ENCODE results near the gene MAP7D1. TPM values are rescaled to one million over a fixed set of nuclear protein-coding genes. Genes with fewer than 3 reads are reported as not detected.
"Not testable (repeated sequence)": the region's sequence is repeated elsewhere in the genome, so short reads cannot be mapped to it uniquely, and the experiment has no call there.

MAP7D1 gene
- polyA plus RNA-seq, 3 donors = 19.9 to 215 (median 92.7) TPM

DNA sequence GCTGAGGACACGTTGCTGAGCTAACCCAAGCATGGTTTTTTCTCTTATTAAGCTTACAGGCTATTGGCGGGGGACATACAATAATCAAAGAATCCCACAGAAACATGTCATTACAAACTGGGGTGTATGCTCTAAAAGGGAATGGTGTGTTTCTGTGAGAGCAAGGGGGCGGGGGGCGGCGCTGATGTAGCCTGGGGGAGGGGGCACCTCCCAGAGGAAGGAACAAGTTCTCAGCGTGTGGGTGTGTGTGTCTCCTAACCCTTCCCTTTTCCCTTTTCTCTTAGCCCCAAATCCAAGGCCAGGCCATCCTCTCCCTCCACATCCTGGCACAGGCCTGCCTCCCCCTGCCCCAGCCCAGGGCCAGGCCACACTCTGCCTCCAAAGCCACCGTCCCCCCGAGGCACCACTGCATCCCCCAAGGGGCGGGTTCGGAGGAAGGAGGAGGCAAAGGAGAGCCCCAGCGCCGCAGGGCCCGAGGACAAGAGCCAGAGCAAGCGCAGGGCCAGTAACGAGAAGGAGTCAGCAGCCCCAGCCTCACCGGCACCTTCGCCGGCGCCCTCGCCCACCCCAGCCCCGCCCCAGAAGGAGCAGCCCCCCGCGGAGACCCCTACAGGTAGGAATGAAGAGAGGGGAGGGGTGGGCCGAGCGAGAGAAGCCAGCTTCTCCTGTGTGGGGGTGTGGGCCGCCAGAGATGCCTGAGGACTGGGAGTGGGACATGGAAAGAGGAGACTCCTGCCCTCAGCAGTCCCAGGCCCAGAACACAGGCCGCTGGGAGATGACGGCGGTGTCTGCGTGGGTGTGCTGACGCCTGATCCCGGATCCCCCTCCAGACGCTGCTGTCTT lies 21.9 kb downstream of the MAP7D1 start:
- H3K27ac ChIP-seq (ENCODE audit: low read depth, low read length) = no peak overlapping the region
- WGBS, 3 donors = 86 to 90% (median 89%) methylated on average over 32 to 33 of the region's 33 CpGs

DNA sequence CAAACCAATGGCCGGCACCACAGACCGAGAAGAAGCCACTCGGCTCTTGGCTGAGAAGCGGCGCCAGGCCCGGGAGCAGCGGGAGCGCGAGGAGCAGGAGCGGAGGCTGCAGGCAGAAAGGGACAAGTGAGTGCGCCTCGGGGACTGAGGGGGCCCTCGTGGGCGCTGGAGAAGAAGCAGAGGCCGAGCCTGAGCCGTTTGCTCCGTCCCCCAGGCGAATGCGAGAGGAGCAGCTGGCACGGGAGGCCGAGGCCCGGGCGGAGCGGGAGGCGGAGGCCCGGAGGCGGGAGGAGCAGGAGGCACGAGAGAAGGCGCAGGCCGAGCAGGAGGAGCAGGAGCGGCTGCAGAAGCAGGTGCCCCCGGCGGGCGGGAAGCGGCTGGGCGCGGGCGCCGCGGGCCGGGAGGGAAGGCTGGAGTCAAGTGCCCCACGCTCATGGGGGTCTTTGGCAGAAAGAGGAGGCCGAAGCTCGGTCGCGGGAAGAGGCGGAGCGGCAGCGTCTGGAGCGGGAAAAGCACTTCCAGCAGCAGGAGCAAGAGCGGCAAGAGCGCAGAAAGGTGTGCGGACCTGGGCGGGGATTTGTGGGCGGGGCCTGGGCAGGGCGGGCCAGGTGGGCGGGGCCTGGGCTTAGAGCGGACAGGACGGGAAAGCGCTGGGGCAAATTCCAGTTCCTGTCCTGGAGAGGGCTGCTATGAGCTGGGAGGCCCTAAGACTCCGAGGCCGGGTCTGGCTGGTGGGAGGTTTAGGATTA lies 22.7 kb downstream of the MAP7D1 start:
- 44 to 89% (median 79%) methylated on average over 61 to 62 of the region's 62 CpGs for WGBS, 3 donors
- H3K27ac ChIP-seq (ENCODE audit: low read depth, low read length) = no peak overlapping the region

DNA sequence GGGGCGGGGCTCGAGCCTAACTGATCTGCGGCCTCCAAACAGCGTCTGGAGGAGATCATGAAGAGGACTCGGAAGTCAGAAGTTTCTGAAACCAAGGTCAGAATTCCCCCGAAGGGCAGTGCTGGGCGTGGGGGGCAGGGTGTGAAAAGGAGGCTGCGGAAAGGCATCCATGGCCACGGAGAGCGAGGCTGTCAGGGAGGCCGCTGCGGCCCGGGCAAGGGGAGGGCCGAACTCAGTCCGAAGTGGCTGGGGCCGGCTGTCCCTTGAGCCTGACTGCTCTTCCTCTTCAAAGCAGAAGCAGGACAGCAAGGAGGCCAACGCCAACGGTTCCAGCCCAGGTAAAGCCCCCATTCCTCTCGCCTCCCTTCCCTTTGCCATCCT lies 23.2 kb downstream of the MAP7D1 start:
- 85 to 92% (median 91%) methylated on average over 19 of the region's 19 CpGs for WGBS, 3 donors

DNA sequence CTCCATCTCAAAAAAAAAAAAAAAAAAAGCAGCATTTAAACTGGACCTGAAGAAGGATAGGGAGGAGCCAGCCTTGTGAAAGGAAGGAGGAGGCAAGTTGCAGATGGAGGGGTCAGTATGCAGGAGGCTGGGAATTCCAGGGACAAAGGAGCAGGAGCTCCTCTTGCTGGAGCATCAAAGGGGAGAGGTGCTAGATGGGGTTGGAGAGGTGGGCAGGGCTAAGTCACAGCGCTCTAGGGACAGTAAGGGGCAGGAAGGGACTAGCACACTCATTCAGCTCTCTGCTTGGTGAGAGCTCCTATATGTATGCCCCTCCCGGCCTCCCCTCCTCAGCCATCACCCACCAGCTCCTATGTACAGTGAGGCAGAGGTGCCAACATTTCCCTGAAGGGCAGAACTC lies 26.8 kb downstream of the MAP7D1 start:
- H3K27ac ChIP-seq (ENCODE audit: low read depth, low read length) = no peak overlapping the region
- 72 to 84% (median 78%) methylated on average over 2 of the region's 2 CpGs for WGBS, 3 donors

More for the DNA sequence above, 23.2 kb downstream of the MAP7D1 start:
- H3K27ac ChIP-seq (ENCODE audit: low read depth, low read length) = no peak overlapping the region

DNA sequence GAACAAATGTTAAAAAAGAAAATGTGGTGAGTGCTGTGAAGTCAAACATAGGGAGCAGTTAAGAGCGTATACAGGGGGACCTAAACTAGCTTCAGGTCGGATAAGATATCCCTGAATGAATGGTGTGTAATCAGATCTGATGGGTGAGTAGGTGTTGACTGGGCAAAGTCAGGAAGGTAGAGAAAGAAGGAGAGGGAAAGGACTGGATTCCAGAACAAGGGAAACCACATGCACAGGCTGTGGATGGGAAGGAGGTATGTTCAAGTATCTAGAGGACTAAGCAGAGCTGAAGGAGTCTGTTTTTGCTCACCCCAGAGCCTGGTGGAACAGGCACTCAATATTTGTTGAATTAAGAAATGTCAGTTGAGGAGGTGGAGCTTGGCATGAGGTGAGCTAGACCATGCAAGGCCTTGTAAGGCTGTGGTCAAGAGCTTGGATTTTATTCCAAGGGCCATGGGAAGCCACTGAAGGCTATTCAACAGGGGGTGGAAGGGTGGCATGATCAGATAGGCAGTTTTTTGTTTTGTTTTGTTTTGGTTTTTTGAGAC lies 27.4 kb downstream of the MAP7D1 start:
- WGBS, 3 donors = 78 to 86% (median 80%) methylated on average over 2 of the region's 2 CpGs
- H3K27ac ChIP-seq (ENCODE audit: low read depth, low read length) = no peak overlapping the region

DNA sequence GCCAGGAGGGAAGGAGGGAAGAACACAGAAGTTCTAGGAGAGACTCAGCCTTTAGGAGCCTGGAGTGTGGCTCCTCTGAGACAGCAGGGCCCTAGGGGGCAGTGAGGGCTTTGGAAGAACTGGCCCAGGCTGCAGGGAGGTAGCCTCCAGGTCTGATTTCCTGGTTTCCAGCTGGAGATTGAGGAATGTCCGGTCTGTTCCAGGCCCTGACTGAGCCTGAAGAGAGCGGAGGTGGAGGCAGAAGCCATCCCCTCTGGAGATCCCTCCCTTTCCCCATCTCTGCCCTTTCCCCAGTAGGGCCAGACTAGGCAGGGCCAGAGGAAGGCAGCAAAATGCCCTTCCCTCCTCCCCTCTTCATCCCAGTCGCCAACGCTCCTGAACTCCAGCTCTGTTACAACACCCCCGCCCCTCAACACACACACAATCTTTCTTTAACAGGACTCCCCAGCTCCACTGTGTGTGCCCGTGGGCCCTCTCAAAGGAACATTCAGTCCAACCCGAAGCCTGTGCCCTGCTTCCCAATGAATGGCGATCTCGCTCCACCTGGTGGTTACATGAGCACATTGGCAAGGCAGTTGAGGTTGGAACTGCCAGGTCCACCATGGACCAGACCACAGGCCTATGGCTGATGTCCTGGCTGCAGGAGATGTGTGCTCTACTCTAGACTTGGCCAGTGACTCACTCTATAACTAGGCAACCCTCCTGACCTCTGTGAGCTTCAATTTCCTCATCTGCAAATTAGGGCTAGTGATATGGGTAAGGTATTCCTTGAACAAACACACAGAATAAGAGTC lies 32.0 kb downstream of the MAP7D1 start:
- 2 to 8% (median 7%) methylated on average over 9 of the region's 9 CpGs for WGBS, 3 donors
- H3K27ac ChIP-seq (ENCODE audit: low read depth, low read length) = no peak overlapping the region

DNA sequence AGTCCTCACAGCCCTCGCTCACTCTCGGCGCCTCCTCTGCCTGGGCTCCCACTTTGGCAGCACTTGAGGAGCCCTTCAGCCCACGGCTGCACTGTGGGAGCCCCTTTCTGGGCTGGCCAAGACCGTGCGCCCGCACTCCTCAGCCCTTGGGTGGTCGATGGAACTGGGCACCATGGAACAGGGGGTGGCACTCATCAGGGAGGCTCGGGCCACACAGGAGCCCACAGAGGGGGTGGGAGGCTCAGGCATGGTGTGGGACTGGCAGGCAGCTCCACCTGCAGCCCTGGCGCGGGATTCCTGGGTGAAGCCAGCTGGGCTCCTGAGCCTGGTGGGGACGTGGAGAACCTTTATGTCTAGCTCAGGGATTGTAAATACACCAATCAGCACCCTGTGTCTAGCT lies 40.8 kb downstream of the MAP7D1 start:
- not testable (repeated sequence) for H3K27ac ChIP-seq (ENCODE audit: low read depth, low read length)
- WGBS, 3 donors = 87 to 95% (median 91%) methylated on average over 11 to 12 of the region's 12 CpGs

DNA sequence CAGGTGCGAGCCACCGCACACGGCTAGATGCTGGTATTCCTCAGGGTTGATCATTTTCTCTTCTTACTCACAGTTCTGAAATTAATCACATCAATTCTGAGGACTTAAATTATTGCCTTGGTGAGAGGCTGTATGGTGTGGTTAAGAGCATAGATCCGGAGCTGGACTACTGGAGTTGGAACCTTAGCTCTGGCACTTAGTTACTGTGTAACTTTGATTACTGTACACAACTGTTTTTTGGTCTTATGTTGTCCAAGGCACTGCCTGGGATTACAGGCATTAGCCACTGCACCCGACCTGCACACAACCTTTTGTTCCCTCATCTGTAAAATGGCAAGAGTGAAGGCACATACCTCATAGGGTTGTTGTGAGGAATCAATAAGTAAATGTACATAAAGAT lies 42.7 kb downstream of the MAP7D1 start:
- WGBS, 3 donors = 79 to 95% (median 92%) methylated on average over 5 of the region's 5 CpGs
- no peak overlapping the region for H3K27ac ChIP-seq (ENCODE audit: low read depth, low read length)

DNA sequence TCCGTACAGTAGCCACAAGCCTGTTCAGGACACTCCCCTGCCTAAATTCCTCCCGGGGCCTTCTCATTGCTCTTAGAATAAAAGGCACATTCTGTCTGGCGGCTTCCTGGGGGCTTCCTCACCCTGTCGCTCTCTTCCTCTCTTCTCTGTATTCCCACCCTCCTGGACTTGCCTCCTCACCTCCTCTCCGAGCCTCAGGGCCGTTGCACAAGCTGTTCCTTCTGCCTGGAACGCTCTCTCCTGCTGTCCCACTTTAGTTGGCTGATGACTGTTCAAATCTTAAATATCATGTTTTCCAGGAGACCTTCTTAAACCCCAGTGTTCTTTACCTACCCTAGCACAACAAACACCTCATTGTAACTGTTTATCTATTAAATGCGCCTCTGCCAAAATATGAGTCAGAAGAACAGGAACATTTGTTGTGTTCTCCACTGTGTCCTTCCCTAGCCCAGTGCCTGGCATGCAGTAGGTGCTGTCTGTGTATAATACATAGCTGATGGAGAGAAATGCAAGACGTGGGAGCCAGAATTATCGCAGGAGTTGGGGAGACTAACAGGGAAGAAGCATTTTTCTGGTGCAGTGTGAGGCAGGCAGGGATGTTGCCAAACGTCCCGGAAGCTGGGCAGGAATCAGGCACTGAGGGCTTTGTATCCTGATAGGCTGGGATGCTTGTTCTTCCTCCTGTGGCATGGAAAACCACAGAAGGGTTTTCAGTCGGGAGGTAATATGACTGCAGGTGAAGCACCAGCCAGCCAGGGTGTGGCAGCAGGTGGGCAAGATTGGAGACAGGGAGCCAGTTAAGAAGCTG lies 44.2 kb downstream of the MAP7D1 start:
- H3K27ac ChIP-seq (ENCODE audit: low read depth, low read length) = no peak overlapping the region
- 46 to 59% (median 58%) methylated on average over 13 of the region's 13 CpGs for WGBS, 3 donors

DNA sequence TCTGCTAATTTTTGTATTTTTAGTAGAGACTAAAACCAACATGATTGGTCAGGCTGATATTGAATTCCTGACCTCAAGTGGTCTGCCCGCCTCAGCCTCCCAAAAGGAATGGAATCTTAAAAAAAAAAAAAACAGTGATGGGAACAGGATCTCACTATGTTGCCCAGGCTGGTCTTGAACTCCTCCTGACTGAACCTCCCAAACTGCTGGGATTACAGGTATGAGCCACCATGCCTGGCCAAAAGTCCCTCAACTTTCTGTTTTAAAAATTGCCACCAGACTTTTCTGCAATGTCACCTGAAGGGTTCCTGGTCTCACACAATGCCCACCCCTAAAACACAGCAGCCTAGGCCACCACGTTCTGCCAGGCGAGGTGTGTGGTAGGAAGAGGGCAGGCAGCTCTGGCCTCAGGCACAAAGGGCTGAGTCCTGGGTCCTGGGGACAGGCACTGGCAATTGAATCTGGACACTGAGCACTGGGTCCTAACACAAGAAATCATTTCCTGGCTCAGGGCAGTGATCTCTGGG lies 47.1 kb downstream of the MAP7D1 start:
- no peak overlapping the region for H3K27ac ChIP-seq (ENCODE audit: low read depth, low read length)
- 77 to 84% (median 77%) methylated on average over 3 of the region's 3 CpGs for WGBS, 3 donors

DNA sequence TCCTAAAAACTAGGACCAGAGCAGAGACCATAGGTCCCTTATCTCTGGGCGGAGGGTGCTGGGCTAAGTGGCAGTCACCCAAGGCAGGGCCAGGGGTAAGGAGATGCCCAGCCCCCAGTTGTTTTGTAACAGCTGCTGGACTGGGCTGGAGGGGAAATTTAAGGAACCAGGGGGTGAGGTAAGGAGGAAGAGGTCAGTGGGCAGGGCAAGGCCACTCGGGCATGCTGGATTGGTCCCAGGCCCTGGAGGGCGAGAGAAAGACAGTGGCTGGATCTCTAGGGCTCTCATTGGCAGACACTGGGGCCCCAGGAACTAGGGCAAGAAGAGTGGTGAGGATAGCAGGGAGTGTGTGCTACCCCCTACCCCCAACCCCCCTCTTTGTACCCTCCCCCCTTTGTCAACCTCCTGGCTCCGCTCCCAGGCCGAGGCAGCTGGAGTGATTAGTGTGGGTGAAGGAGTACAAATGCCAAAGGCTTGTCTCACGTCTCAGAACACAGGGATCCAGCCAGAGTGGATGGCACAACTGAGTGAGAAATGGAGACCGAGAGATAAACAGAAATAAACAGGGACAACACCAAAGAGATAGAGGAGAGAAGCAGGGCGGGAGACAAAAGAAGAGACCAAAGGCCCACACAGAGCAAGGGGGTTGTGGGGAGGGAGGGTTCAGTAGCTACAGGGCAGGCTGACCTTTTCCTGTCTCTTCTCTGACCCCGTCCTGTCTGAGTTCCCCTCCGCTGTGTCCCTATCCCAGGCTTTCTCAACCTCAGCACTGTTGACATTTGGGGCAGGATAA lies 47.8 kb downstream of the MAP7D1 start:
- H3K27ac ChIP-seq (ENCODE audit: low read depth, low read length) = no peak overlapping the region
- WGBS, 3 donors = 35 to 45% (median 42%) methylated on average over 10 of the region's 10 CpGs

DNA sequence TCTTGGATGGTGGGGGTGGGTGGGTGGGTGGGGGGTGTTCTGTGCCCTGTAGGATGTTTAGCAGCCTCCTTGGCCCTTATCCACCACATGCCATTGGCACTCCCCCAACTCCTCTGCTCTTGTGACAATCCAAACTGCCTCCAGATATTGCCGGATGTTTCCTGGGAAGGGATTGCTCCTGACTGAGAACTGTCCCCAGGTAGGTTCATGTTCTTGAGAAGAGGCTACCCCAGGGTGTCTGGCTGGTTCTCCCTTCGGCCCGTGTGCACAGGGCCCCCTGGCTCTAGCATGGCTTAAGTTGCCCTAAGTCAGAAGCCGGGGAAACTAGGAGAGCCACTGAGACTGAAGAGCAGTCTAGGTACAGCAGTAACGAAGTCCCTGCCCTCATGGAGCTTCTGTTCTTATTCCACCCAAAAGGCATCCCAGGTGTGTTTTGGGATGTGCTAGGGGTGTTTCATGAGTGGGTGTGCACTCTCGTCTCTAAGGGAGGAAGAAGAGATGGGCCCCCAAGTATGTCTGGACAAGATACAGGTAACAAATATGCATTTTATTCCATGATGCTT lies 48.5 kb downstream of the MAP7D1 start:
- 80 to 81% (median 81%) methylated on average over 6 of the region's 6 CpGs for WGBS, 3 donors
- no peak overlapping the region for H3K27ac ChIP-seq (ENCODE audit: low read depth, low read length)

DNA sequence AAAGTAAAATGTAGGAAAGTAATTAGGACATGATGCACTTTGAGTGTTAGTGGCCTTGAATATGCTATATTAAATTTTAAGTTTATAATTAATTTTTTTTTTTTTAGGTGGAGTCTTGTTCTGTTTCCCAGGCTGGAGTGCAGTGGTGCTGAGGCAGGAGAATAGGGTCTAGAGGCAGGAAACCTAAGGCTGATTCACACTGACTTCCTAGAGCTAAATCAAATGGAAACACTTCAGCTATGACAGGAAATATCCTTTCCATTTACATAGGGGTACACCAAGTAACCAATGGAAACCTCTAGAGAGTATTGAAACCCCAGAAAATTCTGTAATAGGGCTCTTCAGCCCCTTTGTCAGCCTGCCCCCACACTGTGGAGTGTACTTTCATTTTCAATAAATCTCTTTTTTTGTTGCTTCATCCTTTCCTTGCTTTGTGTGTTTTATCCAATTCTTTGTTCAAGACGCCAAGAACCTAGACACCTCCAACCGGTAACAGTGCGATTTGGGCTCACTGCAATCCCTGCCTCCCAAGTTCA lies 50.4 kb downstream of the MAP7D1 start:
- 81 to 90% (median 85%) methylated on average over 3 of the region's 3 CpGs for WGBS, 3 donors
- H3K27ac ChIP-seq (ENCODE audit: low read depth, low read length) = no peak overlapping the region

DNA sequence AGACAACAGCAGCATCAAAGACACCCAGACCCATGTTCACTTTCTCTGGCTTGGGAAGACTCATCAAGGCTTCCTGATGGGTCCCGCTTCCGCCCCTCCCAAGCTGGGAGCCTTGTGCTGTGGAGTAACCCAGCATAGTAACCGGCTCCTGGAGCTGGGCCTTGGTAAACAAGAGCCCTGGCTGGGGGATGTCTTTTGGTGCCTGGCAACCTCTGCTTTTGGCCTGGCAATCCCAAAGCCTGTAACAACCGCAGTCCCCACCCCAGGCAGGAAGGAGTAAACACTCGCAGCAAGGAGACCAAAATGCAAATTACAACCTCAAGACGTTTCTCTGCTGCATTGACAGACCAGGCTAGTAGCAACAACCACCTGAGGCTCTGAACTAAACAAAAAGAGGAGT lies 51.4 kb downstream of the MAP7D1 start:
- WGBS, 3 donors = 30 to 56% (median 54%) methylated on average over 6 of the region's 6 CpGs
- H3K27ac ChIP-seq (ENCODE audit: low read depth, low read length) = no peak overlapping the region

DNA sequence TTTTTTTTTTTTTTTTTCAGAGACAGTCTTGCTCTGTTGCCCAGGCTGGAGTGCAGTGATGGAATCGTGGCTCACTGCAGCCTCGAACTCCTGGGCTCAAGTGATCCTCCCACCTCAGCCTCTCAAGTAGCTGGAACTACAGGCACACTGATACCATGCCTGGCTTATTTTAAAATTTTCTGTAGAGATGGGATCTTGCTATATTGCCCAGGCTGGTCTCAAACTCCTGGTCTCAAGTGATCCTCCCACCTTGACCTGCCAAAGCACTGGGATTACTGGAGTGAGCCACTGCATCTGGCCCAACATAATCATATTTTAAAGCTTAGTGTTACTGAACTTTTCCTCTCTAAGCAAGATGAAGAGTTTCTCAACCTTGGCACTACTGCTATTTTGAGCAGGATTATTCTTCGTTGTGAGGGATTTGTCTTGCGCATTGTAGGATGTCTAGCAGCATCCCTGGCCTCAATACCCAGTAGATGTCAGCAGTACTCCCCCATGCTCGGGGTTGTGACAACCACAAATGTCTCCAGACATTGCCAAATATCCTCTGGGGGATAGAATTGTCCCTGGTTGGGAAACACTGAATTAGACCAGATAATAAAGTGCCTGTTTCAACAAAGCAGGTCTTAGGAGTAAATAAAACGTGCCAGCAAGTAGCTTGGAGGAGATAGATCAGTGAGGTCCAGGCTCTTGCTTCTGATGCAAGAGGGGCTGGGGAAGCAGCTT lies 53.2 kb downstream of the MAP7D1 start:
- no peak overlapping the region for H3K27ac ChIP-seq (ENCODE audit: low read depth, low read length)
- WGBS, 3 donors = 57 to 79% (median 57%) methylated on average over 6 of the region's 6 CpGs

DNA sequence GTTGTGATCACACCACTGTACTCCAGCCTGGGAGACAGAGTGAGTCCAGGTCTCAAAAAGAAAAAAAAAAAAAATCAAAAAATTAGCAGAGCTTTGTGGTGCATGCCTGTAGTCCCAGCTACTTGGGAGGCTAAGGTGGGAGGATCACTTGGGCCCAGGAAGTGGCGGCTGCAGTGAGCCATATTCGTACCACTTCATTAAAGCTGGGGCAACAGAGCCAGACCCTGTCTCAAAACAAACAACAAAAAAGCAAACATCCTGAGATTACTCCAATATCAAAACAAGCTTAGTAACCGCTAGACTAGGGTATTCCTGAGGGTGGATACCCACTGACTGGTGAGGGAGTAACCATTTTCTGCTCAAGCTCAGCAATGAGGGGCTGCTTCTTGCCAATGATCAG lies 55.3 kb downstream of the MAP7D1 start:
- 94 to 100% (median 98%) methylated on average over 3 of the region's 3 CpGs for WGBS, 3 donors
- no peak overlapping the region for H3K27ac ChIP-seq (ENCODE audit: low read depth, low read length)

Measured in adipose tissue (tissue), 3 donors.